Heart right ventricle (tissue), 16 donors: ENCODE measurements around the gene PCGF2. TPM values are rescaled to one million over a fixed set of nuclear protein-coding genes. Genes with fewer than 3 reads are reported as not detected.
A peak's percentile ranks its signal among the peaks of the same experiment; 100 is the strongest.

Experiments
- ATAC-seq, 8 donors: fragments of 200-7000 bp; cut with Tn5 transposase; one replicate each; pipeline ENCODE4 v1.9.1; 2020; ENCODE audit warnings: mild to moderate bottlenecking in 8 of 8, moderate library complexity in 8 of 8, moderate number of reproducible peaks in 1 of 8
- DNase-seq, 2 donors: peaks; one replicate each; pipeline ENCODE4 v3.0.0-alpha.2; 2020
- H3K27ac ChIP-seq, 10 donors: fragments of 200-600 bp; sonication (generic) in 2 of 10; one replicate each; pipeline versions ENCODE4 v1.5.0 to v1.8.0; 2020 to 2022; ENCODE audit warnings: mild to moderate bottlenecking in 3 of 10
- H3K27me3 ChIP-seq, 7 donors: fragments of 200-600 bp; one replicate each; pipeline ENCODE4 v1.8.0; 2021 to 2022; ENCODE audit warnings: mild to moderate bottlenecking in 2 of 7
- H3K36me3 ChIP-seq, 9 donors: fragments of 200-600 bp; sonication (generic) in 1 of 9; one replicate each; pipeline versions ENCODE4 v1.5.0 to v1.8.0; 2020 to 2022; ENCODE audit warnings: mild to moderate bottlenecking in 2 of 9
- H3K4me1 ChIP-seq, 9 donors: fragments of 200-600 bp; sonication (generic) in 1 of 9; one replicate each; pipeline versions ENCODE4 v1.5.0 to v1.8.0; 2020 to 2022; ENCODE audit warnings: mild to moderate bottlenecking in 4 of 9
- H3K4me3 ChIP-seq, 10 donors: fragments of 200-600 bp; sonication (generic) in 2 of 10; one replicate each; pipeline versions ENCODE4 v1.5.0 to v1.8.0; 2020 to 2022; ENCODE audit warnings: mild to moderate bottlenecking in 7 of 10, moderate library complexity in 2 of 10
- H3K9me3 ChIP-seq, 11 donors: fragments of 200-600 bp in 10 of 11; sonication (generic) in 2 of 11; one replicate each; pipeline versions ENCODE4 v1.5.0 to v1.8.0; 2013 to 2022; ENCODE audit warnings: mild to moderate bottlenecking in 2 of 11, control low read depth in 1 of 11, moderate library complexity in 1 of 11
- CTCF ChIP-seq, 9 donors: fragments of 200-600 bp; sonication (generic) in 2 of 9; IDR thresholded peaks; one replicate each; pipeline versions ENCODE4 v1.5.0 to v1.8.0; 2021 to 2022; ENCODE audit warnings: antibody characterized with exemption in 9 of 9, mild to moderate bottlenecking in 5 of 9, moderate library complexity in 1 of 9
- WGBS, 2 donors: extraction: QIAGEN DNeasy Blood & Tissue Kit; methylation state at CpG; one replicate each; pipeline ENCODE4 v1.1.7; 2013; ENCODE audit warnings: inconsistent platforms in 1 of 2; 5-methylcytosine and 5-hydroxymethylcytosine counted together
- intact Hi-C, 10 donors: fragments of 100-400 bp; cut with DNase I; formaldehyde crosslinking; loops; one replicate each; pipeline versions ENCODE4 v1.11.1 to v1.14.2; 2022
- polyA plus RNA-seq, 2 donors: library from polyadenylated mRNA; stranded (reverse); fragments of 200-250 nt; gene quantifications; one replicate each; pipeline ENCODE4 v1.2.3, GENCODE V29; 2013
- total RNA-seq, 10 donors: library from RNA; stranded (reverse); fragmentation: NEBNext Ultra II Directional in 3 of 10; extraction: Animal tissue kit (Norgen Biotek cat#: 25700) in 3 of 10; gene quantifications; one replicate each; pipeline versions ENCODE4 v1.2.1 to v1.2.4, GENCODE V29; 2021 to 2023
- donor health status: Arrhythmogenic right ventricular cardiomyopathy.
- donor health status: ischemic (EF 13 %, LVEDD 7.1; RV severe dilation, severe dysfunction).
- donor health status: healthy with polysubstance abuse.
- donor health status: DM: no; HTN: yes; CAD: no.
- donor health status: DM: no; HTN: no; CAD: no.
- donor health status: ischemic (EF 25% LVEDD 6.9; RV normal size, moderate dysfunction).
- donor health status: ischemic (EF 25% LVEDD 5.7; RV mildly dilated, moderate dysfunction).
- donor health status: healthy.
- donor health status: DM: yes; HTN: yes; CAD: no.
- donor health status: Ischemic cardiomyopathy.
- donor health status: ischemic (EF 35%, LVEDD 5.7; RV mildly dilated, moderate dysfunction).
- donor health status: nonischemic (EF 11% LVEDD 7.7; RV severe dilation, severe dysfunction).
- donor health status: DM: yes; HTN: yes; CAD: no.
- donor health status: PGD.
- donor health status: ischemic (EF 29% LVEDD 5.4; RV normal size, mild dysfunction).
- donor health status: nonischemic (EF 23%, LVEDD 6.1; RV moderate dilation, normal function).

PCGF2 gene
- total and polyA plus RNA-seq, 12 donors = 15.8 to 51.6 (median 23.7) TPM

DNA sequence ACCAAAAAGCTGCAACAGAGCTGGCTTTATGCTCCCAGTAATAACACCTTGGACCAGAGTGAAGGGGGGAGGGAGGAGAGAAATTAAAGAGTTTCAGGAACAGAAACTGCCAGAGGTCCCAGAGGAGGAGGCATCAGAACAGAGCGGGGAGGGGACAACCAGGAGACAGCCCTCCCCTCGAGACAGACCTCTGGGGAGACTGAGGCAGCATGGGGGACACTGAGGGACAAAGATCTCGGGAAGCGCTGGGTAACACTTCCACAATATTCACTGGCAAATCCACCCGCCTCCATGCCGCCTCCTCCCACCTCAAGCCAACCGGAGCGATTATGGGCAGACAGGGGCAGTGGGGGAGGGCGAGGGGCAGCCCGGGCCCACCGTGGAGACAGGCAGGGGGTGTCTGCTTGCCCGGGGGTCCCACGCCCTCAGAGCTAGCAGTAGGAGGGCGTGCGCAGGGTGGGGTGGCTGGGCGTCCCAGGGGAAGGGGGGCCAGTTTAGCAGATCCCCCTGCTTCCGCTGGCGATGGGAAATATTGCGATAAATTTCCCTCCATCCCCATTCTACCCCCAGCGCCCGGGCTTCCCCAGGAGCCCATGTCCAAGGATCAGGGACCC, 1.2 kb downstream of the PCGF2 start:
- ATAC-seq = no peak
- 6 to 12% methylated on average over 20 to 21 of the region's 21 CpGs for WGBS, 2 donors
- intact Hi-C loops = loop anchor here in 2 of 10 donors (2.0 to 5.0 kb wide), 2 partner anchors 16 to 45 kb away; partner anchors contain the start of gene CISD3 (in 1 of the 2)
- Histone ChIP-seq H3K4me3 (peak overlapping the region; percentile 67 to 99 (median 90)), H3K27me3 (peaks cover 0 to 52% (median 0%) of the 10 kb centered on the region in 7 donors), H3K9me3 (no peaks in the 10 kb centered on the region), H3K27ac (peak overlapping the region; percentile 73 to 99 (median 94)), H3K4me1 (peaks cover 7 to 87% (median 78%) of the 10 kb centered on the region in 9 donors), H3K36me3 (no peaks in the 10 kb centered on the region)
- no peak for DNase-seq
- no peak for TF ChIP-seq CTCF (IDR thresholded peaks at IDR 0.05)

- intact Hi-C loops = loop anchor here in 2 of 10 donors (2.0 to 5.0 kb wide), 2 partner anchors 15 to 44 kb away; partner anchors contain the start of gene CISD3 (in 1 of the 2)
- 48 to 58% methylated on average over 8 of the region's 8 CpGs for WGBS, 2 donors
- no peak for DNase-seq
These were observed 1.9 kb downstream of the PCGF2 start for GRCh38 chr17:38746004-38746848.

DNA sequence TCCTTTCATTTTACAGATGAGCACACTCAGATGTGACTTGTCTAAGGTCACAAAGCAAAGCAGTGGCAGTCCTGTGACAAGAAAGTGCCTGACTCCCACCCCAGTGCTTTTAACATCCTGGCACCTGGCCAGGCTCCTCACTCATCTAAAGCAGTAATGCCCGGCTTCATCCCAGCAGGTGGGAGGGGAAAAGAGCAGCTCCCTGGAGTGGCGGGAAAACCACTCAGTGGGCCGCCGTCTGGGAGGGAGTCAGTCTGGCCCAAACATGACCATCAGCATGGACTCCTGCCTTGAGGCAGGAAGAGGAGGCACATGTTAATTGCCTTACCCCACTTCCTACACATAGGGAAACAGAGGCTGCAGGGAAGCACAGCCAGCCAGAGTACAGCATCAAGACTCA, 2.6 kb downstream of the PCGF2 start:
- DNase-seq (no peak), ATAC-seq (no peak)
- Histone ChIP-seq H3K4me3 (no peak overlapping the region), H3K36me3 (no peaks in the 10 kb centered on the region), H3K27me3 (peaks cover 0 to 46% (median 0%) of the 10 kb centered on the region in 7 donors), H3K27ac (peak overlapping the region in 5 of 10 donors; percentile 17 to 96 (median 92)), H3K9me3 (no peaks in the 10 kb centered on the region), H3K4me1 (peaks cover 12 to 89% (median 78%) of the 10 kb centered on the region in 9 donors)
- WGBS, 2 donors = 33 to 52% methylated on average over 4 of the region's 4 CpGs
- no peak for TF ChIP-seq CTCF (IDR thresholded peaks at IDR 0.05)
- intact Hi-C loops = loop anchor here in 1 of 10 donors (5.0 kb wide), 1 partner anchor 43 kb away; no protein-coding TSS in a partner anchor

More at GRCh38 chr17:38746004-38746848, 1.9 kb downstream of the PCGF2 start:
- no peaks in the 10 kb centered on the region for H3K36me3 ChIP-seq
- peak overlapping the region in 9 of 10 donors; percentile 67 to 99 (median 89) for H3K4me3 ChIP-seq
- peaks cover 10 to 89% (median 78%) of the 10 kb centered on the region in 9 donors for H3K4me1 ChIP-seq
- TF ChIP-seq CTCF (IDR thresholded peaks at IDR 0.05) = no peak
- no peaks in the 10 kb centered on the region for H3K9me3 ChIP-seq
- peak overlapping the region in 9 of 10 donors; percentile 90 to 99 (median 96) for H3K27ac ChIP-seq
- ATAC-seq = no peak
- peaks cover 0 to 52% (median 0%) of the 10 kb centered on the region in 7 donors for H3K27me3 ChIP-seq

GRCh38 chr17:38743556-38744171, 4.5 kb downstream of the PCGF2 start:
- no peak for TF ChIP-seq CTCF (IDR thresholded peaks at IDR 0.05)
- Histone ChIP-seq H3K9me3 (no peaks in the 10 kb centered on the region), H3K27me3 (peaks cover 0 to 28% (median 0%) of the 10 kb centered on the region in 7 donors), H3K27ac (peak overlapping the region in 6 of 10 donors; percentile 10 to 88 (median 78)), H3K36me3 (peaks cover 0 to 15% (median 8%) of the 10 kb centered on the region in 9 donors), H3K4me1 (peaks cover 12 to 73% (median 60%) of the 10 kb centered on the region in 9 donors), H3K4me3 (no peak overlapping the region)
- ATAC-seq (no peak), DNase-seq (no peak)
- intact Hi-C loops = loop anchor here in 1 of 10 donors (5.0 kb wide), 1 partner anchor 36 kb away; the partner anchor contains the start of gene MLLT6
- WGBS, 2 donors = 73 to 77% methylated on average over 4 of the region's 4 CpGs
